HG02973 (cell line): ENCODE data around the gene ADAM19.

Experiments used
- ATAC-seq: cut with Tn5 transposase; IDR thresholded peaks from one replicate; pipeline ENCODE4 v1.9.1; 2021; ENCODE audit warnings: moderate library complexity; ENCODE audit not compliant: unreplicated experiment

Gene ADAM19

DNA sequence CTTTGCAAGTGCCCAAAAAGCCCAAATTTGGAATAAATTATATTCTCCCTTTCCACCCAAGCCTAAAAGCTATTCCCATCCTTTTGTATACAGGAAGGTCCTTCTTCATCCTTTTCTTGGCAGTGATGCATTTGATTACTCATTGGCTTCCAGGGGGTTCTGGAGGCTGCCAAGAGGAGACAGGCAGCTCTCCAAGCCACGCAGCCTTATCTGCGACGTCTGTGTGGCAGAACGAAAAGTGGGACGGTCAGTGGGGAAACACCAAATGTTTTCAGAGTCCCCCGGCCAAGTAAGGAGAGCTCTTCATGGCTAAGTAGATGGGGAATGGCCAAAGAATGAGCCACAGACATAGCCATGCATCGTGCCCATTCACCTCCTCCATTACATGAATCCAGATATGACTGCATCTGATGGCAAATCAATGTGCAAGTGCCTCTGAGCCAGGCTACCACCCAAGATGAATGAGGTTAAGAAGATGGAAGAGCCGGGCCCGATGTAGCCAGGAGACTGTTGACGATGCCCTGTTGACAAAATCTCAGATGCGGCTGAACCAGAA lies 12.1 kb downstream of the ADAM19 start:
- ATAC-seq = no peak

DNA sequence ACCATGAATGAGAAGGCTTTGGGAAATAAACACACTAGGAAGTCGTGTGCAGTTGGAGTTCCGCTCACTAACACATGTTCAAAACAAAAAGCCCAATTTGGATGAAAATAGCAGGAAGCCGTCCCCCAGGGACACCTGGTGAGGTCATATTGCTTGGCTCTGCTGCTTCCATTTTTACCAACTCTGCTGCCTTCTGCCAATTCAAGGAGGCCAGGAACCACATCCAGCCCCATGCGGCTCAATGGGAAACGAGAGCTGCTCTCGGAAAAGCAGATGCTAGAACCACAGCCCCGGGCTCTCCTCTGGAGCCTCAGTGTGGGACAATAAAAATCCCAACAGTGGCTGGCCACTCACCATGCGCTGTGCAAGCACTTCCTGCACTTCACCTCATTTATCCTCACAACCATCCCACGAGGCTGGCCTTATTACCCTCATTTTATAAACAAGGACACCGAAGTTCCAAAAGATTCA lies 13.4 kb downstream of the ADAM19 start:
- ATAC-seq = no peak

DNA sequence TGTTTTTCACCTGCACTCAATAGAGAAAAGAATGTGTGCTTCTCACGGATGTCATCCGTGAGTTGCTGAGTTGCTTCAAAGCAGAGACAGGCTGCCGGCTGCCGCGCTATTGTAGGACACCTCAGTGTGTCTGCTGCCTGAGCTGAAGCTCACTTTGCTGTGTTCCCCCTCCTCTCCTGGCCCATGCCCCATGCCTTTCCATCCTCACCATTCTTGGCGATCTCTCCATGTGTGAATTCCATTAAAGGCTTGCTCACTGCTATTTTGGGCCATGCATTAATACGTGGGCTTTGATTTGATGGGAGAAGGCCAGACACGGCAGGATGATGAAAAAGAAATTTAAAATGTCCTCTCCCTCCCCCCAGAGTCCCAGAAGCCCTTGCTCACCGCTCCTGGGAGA lies 14.5 kb downstream of the ADAM19 start:
- ATAC-seq = no peak

DNA sequence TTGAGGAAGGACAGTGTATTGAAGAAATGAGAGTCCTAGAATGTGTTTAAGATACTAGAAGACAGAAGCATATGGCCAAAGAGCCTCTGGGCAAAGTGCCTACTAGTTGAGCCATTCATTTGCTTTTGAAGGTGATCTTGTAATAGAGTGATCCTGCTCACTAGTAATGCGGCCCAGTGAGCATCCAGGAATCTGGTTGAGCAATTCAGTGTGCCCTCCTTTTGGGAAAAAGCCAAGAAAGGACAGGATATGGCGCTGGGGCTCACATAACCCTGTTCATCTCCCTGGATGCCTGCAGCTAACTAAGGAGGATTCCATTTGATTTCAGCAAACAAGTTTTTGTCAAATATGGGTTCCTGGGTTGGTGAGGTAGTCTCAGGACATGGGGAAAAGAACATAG lies 16.3 kb downstream of the ADAM19 start:
- no peak for ATAC-seq

DNA sequence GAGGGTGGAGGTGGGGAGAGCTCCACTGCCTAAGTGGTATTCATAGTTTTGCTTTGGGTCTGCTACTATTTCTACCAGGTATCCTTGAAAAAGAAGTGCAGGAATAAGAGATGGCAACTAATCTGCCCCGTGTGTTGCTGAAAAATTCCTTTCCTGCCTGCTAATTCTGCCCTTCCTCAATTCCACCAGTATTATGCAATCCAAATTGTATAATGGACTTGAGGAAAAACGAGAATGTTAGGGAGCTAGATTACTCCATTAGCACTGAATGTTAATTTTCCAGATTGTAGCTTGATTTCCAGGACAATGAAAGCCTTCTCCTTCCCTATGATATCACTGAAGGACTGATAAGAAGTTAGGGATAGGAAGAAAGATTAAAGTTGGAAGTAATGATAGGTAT lies 16.9 kb downstream of the ADAM19 start:
- no peak for ATAC-seq

DNA sequence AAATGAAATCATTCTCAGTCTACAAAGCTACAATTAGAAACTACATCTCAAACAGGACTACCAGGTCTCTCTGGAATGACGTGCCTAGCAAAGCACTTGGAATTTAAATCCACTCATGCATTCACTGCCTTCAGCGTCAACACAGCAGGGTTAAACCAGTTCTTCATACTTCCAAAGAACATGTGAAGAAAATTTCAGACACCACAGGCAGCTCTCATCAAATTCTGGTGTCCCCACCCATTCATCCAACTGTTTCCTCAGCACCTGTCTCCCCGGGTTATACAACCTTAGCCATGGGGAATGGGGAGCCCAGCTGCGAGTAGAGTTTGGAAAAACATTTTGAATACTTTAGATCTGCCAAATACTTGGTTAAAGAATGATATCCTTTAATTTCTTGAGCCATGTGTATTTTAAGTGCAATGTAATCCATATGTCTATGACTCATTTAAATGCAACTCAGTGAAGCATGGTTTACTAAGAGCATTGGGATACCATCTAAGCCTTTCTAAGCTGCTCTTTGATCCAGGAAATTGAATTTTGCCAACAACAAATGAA lies 17.5 kb downstream of the ADAM19 start:
- no peak for ATAC-seq

DNA sequence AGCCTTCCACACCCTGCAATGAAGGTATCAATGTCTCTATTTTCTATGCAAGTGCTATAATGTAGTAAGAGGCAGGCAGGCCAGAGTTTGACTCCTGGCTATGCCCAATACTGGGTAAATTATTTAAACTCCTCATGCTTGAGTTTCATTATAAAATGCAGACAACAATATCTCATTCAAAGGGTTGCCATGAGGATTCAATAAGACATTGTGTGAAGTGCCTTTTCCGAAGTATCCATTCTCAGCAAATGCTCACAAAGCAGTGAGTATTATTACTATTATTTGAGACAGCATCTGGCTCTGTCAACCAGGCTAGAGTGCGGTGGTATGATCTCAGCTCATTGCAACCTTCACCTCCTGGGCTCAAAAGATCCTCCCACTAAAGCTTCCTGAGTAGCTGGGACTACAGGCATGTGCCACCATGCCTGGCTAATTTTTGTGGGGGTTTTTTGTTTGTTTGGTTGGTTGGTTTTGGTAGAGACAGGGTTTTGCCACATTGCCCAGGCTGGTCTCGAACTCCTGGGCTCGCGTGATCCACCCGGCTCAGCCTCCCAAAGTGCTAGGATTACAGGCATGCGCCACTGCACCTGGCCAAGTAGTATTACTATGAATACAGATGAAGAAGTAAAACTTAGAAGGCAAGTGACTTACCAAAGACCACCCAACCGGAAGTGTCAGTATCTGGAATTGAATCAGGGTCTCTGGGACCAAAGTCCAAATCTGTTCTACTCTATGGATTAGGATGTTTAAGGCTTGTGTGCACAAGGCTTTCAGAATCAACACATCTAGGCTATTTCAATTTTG lies 18.8 kb downstream of the ADAM19 start:
- ATAC-seq = no peak

DNA sequence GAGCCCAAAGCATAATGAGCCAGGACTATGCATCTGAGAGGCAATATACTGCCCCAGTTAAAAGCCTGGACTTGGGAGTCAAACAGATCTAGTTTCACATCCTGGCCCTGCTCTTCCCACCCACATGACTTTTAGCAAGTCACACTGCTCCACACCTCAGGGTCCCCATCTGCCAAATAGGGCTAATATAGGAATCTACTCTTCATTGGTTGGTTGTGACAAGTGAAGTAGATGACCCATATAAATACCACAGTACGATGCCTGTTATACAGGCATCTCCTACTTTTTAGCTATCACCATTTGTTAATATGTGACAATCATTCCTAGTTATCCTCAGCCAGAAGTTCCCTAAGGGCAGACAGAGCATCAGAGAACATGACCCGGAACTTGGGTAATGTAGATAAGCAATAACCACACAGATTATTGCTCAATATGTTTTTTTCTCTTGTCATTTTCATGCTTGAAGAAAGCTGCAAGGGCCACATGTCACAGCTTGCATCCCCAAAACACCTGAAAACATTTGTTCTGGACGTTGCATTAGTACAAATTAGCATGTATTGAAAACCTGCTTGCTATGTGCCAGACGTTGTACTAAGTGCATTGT lies 20.4 kb downstream of the ADAM19 start:
- no peak for ATAC-seq

DNA sequence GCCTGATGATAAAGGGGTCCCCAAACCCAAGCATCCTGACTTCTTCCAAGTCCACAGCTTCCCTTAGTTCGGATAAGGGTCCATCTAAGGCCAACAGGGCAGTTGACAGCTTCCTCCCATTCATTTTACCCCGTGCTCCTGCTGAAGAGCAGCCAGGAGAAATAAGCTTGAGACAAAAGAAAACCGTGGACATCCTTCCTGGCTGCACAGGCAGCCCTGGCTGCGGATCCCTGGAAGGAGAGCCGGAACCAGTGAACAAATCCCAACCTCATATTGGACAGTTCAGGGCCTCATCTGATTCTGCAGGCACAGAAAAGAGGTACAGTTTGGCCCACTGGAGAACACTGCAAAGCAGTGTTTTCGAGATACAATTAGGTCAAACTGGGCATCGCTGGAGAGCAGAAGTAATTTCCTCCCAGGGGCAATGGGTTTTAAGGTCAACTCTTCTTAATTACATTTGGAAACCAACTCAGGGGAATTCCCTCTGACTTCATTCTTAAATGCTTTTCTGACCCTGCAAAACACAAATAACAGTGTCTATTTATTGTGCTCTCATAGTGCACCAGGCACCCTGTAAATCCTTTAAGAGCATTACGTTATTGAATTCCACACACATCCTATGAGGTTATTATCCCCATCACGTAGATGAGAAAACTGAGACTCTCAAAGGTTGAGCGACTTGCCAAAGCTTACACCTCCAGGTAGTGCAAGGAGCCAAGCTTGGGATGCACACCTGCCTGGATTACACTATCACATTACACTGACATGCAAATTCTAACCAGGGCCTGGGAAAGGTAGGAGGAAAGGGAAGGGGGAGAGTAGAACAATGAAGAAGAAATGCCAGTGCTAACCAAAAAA lies 21.2 kb downstream of the ADAM19 start:
- no peak for ATAC-seq

DNA sequence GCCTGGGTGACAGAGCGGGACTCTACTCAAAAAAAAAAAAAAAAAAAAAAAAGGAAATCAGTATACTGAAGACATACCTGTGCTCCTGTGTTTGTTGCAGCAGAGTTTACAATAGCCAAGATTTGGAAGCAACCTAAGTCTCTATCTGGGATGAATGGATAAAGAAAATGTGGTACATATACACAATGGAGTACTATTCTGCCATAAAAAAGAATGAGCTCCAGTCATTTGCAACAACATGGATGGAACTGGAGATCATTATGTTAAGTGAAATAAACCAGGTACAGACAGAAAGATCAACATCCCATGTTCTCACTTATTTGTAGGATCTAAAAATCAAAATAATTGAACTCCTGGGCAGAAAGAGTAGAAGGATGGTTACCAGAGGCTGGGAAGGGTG lies 22.9 kb downstream of the ADAM19 start:
- no peak for ATAC-seq

DNA sequence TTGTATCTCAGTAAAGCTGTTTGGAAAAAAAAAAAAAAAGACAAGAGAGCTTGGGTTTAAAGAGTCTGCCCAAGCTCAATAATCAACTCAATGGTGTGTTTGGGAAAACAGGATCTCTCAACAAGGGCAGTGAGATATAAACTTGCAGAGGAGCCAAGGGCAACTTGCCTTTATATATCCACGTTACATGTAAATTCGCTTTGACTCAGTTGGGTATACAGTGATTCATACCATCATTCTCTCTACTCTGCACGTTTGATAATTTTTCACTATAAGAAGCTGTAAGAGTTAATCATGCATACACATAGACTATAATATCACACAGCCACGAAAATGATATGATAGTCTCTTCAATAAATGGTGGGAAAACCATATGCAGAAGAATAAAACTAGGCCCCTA lies 24.9 kb downstream of the ADAM19 start:
- ATAC-seq = no peak

DNA sequence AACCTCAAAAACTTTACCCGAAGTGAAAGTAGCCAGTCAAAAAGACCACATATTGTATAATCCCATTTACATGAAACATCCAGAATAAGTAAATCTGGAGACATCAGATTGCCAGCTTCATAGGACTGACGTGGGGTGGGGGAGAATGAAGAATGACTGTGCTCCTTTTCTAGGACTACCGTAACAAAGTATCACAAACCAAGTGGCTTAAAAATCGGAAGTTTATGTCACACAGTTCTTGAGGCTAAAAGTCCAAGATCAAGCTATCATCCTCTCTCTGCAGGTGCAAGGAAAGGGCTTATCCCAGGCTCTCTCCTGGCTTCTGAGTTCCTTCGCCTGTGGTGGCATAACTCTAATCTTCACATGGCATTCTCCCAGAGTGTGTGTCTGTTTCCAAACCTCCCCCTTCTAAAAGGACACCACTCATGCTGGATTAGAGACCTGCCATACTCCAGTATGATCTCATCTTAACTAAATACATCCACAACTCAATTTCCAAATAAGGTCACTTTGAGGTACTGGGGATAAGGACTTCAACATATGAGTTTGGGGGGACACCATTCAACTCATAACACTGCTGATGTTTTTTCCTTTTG lies 25.5 kb downstream of the ADAM19 start:
- ATAC-seq = no peak

DNA sequence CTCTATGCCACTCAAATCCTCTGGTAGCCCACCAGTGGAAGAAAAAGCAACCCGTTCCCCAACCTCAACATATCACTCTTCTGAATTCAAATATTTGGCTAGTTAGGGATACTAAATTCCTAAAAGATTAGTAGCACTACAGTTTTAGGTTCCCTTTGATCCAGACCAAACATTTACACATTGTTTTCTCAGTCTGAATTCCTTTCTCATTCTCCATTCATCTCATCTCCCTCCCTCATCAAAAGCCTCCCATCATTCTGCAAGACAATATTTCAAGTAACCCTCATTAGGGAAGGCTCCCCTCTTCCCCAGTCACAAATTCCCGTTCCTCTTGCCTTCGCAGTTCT lies 26.3 kb downstream of the ADAM19 start:
- ATAC-seq = no peak

DNA sequence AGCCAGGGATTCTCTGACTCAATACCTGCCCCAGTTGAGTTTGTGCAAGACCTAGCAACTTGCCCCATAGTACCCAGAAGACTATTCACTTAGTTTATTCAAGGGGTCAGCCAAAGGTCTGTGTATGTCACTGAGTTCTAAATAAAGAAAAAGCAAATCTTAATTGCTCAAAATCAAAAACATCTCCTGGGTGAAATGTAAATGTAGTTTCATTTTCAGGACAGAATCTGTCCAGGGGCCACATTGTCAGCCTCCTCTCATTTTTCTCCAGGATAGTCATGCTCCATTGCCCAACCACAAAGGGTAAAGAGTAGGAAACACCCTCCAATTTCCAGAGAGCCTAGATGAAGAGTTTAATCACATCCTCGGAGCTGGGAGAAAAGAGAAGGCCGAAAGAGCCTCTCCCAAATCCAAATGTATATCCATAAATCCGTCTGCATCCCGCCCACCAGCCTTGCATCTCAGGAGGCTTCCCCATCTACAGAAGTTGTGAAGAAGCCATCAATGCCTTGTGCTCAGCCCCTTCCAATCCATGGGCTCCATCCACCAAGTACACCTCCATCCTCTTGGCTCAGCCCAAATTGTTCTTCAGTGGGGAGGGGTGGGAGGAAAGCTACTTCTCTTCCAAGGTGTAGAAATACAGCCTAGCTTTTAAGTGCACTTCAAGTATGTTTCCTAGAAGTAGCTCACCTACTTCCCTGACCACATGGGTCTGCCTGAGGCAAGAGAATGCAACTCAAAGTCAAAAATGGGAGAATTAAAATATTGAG lies 26.9 kb downstream of the ADAM19 start:
- no peak for ATAC-seq

DNA sequence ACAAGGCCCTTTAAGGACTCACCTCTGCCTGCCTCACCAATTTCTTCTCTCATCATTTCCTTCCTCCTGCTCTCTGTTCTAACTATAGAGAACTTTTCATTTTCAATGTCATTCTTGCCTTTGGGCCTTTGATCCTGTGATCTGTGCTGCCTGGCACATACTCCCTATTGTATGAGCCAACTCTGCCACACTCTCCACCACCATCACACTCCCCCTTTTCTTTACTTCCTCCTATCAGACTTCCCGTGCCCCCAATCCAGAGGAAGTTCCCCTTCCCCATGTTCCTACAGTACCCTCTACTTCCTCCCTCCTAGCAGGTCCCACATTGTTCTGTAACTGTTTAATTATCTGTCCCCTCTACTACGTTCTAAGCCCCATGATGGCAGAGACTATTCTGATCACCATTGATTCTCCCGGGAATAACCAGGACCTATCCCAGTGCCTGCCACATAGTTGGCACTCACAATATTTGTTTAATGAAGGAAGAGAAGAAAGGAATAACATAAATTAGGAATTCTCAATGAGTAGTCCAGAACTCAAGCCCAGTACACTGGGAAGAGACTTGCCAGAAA lies 27.5 kb downstream of the ADAM19 start:
- no peak for ATAC-seq

DNA sequence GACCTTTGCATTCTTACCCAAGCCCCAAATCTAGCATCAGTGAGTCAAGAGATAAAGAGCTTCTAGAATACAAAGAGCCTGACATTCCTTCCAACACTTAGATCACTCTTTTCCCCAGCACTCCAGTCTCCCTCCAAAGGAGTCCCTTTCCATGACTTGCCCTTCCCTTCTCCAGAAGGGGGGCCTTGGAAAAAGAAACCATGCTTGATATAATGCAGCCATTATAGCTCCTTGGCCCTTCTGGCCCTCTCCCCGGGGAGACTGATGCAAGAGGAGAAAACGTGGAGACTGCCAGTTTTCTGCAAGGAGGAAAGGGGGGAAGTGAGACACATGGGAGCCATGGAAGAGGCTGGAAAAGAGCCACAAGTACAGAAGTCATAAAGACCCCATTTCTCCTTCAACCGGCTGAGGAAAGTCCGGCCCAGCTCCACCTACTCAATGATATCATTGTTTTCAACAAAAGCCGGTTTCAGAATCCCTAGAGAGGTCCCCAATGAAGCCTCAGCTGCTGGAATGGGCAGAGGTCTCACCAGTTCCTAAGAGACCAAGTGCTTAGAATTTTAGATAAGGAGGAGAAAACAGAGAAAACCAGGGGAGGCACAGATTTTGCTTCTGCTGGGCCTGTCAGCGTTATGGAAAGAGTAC lies 29.0 kb downstream of the ADAM19 start:
- no peak for ATAC-seq

DNA sequence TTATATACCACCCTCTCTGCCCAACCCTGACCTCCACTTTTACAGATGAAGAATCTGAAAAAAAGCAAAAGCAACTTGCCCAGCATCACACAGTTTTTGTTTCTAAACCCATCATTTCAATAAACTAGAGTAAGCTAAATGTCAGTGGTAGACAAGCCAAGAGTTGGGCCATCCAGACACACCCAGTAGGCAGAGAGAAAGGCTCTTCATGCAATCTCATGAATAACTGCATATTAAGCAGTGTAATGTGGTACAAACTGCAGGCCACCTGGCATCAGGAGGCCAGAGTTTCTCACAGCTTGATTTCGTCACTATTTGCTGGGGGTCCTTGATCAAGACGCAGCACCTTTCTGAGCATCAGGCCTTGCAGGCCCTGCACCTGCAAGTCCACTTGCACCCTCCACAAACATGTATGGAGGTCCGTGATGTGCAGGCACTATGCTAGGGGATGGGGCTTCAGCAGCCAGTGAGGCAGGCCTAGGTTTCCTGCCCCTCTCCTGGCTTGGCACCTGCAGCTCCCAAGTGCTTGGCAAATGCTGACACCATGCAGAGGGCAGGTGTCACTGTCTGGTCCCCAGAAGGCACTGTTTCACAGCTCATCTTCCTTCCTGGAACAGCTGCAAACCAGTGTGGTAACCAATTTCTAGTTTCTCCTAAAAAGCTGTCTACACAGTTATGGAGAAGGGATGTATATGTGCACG lies 29.8 kb downstream of the ADAM19 start:
- ATAC-seq = no peak

DNA sequence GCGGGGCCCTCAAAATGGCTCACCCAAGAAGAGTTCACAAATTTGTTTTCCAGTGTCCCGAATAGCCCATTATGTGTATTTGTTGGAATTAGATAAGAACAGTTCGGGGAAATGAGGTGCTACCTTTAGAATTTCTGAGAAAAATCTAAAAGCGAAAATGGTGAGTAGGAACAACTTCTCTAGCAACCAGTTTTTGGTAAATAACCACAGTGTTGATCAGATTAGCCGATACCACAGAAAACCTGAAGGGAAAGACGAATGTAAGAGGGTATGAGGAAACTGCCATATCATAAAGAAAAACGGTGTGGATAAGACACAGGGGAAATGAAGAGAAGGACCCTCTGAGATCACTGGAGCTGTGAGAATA lies 31.0 kb downstream of the ADAM19 start:
- no peak for ATAC-seq
